ENCODE data around the gene TICAM1.

GRCh38 chr19:4832776-4833175, 1.3 kb upstream of the TICAM1 start:
- TF ChIP-seq CTCF (IDR thresholded peaks at IDR 0.05 in 8 of 11, conservative IDR thresholded peaks at IDR 0.05 in 3 of 11) (no peak), POLR2A (IDR thresholded peaks at IDR 0.05) (no peak)
